Measurements from ENCODE around the gene PI4KA. TPM values are rescaled to one million over a fixed set of nuclear protein-coding genes. Genes with fewer than 3 reads are reported as not detected.
"Not testable (repeated sequence)": the region's sequence is repeated elsewhere in the genome, so short reads cannot be mapped to it uniquely, and the experiment has no call there.

The PI4KA gene
- total and polyA plus RNA-seq, 4 donors, result 35.4 to 107 (median 50.3) TPM

DNA sequence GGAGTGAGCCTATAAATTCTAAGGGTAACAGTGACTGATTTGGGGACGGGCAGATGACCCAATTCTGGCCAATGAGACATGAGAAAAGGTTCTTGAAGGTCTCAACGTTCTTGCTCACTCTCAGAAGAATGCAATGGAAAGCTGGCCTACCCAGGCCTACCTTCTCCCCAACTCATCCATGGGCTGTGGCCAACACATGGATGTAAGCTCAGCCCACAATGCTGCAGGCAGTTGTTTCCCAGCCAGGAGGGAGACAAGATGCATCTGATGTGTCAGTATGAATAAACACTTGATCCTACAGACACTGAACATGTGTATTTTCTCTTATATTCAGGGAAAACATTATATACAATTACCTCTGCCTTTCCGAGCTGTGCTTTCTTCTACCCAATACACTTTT, 24.4 kb downstream of the PI4KA start:
- H3K27me3 ChIP-seq (ENCODE audit: control insufficient read depth in 3 of 3, insufficient read depth in 3 of 3, low read length in 2 of 3), result no peaks in the 10 kb centered on the region
- H3K4me3 ChIP-seq, result no peak overlapping the region
- H3K36me3 ChIP-seq (ENCODE audit: control insufficient read depth in 4 of 4, insufficient read depth in 4 of 4, low read length in 4 of 4), result peaks cover 14 to 27% (median 22%) of the 10 kb centered on the region in 4 donors
- no peaks in the 10 kb centered on the region for H3K9me3 ChIP-seq (ENCODE audit: control insufficient read depth in 4 of 4, insufficient read depth in 3 of 4, low read length in 3 of 4)
- H3K27ac ChIP-seq (ENCODE audit: low read depth in 1 of 2, low read length in 1 of 2), result no peak overlapping the region
- DNase-seq (no peak), ATAC-seq (ENCODE audit: insufficient read depth, low FRiP score) (no peak)
- TF ChIP-seq, protein P1, sequence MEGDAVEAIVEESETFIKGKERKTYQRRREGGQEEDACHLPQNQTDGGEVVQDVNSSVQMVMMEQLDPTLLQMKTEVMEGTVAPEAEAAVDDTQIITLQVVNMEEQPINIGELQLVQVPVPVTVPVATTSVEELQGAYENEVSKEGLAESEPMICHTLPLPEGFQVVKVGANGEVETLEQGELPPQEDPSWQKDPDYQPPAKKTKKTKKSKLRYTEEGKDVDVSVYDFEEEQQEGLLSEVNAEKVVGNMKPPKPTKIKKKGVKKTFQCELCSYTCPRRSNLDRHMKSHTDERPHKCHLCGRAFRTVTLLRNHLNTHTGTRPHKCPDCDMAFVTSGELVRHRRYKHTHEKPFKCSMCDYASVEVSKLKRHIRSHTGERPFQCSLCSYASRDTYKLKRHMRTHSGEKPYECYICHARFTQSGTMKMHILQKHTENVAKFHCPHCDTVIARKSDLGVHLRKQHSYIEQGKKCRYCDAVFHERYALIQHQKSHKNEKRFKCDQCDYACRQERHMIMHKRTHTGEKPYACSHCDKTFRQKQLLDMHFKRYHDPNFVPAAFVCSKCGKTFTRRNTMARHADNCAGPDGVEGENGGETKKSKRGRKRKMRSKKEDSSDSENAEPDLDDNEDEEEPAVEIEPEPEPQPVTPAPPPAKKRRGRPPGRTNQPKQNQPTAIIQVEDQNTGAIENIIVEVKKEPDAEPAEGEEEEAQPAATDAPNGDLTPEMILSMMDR (IDR thresholded peaks at IDR 0.05; ENCODE audit: control extremely low read depth, extremely low read depth), result no peak
- H3K9ac ChIP-seq (ENCODE audit: insufficient read depth in 1 of 2, low read length in 2 of 2), result no peak overlapping the region
- H3K4me1 ChIP-seq (ENCODE audit: control insufficient read depth in 5 of 5, insufficient read depth in 5 of 5, low read length in 5 of 5), result no peaks in the 10 kb centered on the region
- WGBS, 2 donors, result 94 to 98% methylated on average over 3 of the region's 3 CpGs

DNA sequence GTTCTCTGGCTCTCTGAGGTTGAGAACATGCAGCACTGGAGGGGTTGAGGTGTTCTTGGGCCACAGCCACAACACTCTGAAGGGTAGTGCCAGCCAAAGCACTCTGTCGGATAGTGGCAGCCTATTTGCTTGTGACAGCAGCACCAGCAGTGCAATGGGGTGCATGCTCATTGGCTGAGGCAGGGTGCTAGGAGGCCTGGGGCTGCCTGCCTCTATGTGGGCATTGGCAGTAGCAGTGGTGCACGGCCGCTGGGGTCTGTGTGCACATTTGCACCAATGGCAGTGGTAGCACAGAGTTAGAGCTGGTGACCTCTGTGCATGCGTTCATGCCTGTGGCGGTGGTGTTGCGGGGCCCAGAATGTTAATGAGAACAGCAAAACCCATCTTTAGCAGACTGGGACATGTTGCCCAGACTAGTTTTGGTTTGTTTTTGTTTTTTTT, 25.4 kb downstream of the PI4KA start:
- ATAC-seq (ENCODE audit: insufficient read depth, low FRiP score), result no peak
- H3K36me3 ChIP-seq (ENCODE audit: control insufficient read depth in 4 of 4, insufficient read depth in 4 of 4, low read length in 4 of 4), result peaks cover 14 to 27% (median 22%) of the 10 kb centered on the region in 4 donors
- no peak overlapping the region for H3K9ac ChIP-seq (ENCODE audit: insufficient read depth in 1 of 2, low read length in 2 of 2)
- TF ChIP-seq, protein P1 (IDR thresholded peaks at IDR 0.05; ENCODE audit: control extremely low read depth, extremely low read depth), result no peak
- WGBS, 2 donors, result 95 to 97% methylated on average over 6 of the region's 6 CpGs
- no peak overlapping the region for H3K27ac ChIP-seq (ENCODE audit: low read depth in 1 of 2, low read length in 1 of 2)
- DNase-seq, result no peak
- no peaks in the 10 kb centered on the region for H3K9me3 ChIP-seq (ENCODE audit: control insufficient read depth in 4 of 4, insufficient read depth in 3 of 4, low read length in 3 of 4)
- H3K27me3 ChIP-seq (ENCODE audit: control insufficient read depth in 3 of 3, insufficient read depth in 3 of 3, low read length in 2 of 3), result no peaks in the 10 kb centered on the region
- no peak overlapping the region for H3K4me3 ChIP-seq
- H3K4me1 ChIP-seq (ENCODE audit: control insufficient read depth in 5 of 5, insufficient read depth in 5 of 5, low read length in 5 of 5), result no peaks in the 10 kb centered on the region

DNA sequence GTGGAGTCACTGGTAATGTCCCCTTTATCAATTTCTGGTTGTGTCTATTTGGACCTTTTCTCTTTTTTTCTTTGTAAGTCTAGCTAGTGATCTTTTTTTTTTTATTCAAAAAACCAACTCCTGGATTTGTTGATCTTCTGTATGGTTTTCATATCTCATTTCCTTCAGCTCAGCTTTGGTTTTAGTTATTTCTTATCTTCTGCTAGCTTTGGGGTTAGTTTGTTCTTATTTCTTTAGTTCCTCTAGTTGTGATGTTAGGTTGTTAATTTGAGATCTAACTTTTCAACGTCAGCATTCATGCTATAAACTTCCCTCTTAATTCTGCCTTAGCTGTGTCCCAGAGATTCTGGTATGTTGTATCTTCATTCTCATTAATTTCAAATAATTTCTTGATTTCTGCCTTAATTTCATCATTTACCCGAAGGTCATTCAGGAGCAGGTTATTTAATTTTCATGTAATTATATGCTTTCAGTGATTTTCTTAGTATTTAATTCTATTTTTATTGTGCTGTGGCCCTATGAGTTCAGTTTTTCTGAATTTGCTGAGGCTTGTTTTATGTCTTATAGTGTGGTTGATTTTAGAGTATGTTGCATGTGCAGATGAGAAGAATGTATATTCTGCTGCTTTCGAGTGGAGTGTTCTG, 29.0 kb downstream of the PI4KA start:
- TF ChIP-seq, protein P1 (IDR thresholded peaks at IDR 0.05; ENCODE audit: control extremely low read depth, extremely low read depth), result no peak
- ATAC-seq (ENCODE audit: insufficient read depth, low FRiP score) (no peak), DNase-seq (no peak)
- Histone ChIP-seq H3K36me3 (ENCODE audit: control insufficient read depth in 4 of 4, insufficient read depth in 4 of 4, low read length in 4 of 4) (peaks cover 14 to 27% (median 23%) of the 10 kb centered on the region in 4 donors), H3K9me3 (ENCODE audit: control insufficient read depth in 4 of 4, insufficient read depth in 3 of 4, low read length in 3 of 4) (no peaks in the 10 kb centered on the region), H3K9ac (ENCODE audit: insufficient read depth in 1 of 2, low read length in 2 of 2) (no peak overlapping the region), H3K4me3 (no peak overlapping the region), H3K27ac (ENCODE audit: low read depth in 1 of 2, low read length in 1 of 2) (no peak overlapping the region), H3K27me3 (ENCODE audit: control insufficient read depth in 3 of 3, insufficient read depth in 3 of 3, low read length in 2 of 3) (no peaks in the 10 kb centered on the region), H3K4me1 (ENCODE audit: control insufficient read depth in 5 of 5, insufficient read depth in 5 of 5, low read length in 5 of 5) (no peaks in the 10 kb centered on the region)
- WGBS, 2 donors, result 87 to 92% methylated on average over 3 of the region's 3 CpGs

DNA sequence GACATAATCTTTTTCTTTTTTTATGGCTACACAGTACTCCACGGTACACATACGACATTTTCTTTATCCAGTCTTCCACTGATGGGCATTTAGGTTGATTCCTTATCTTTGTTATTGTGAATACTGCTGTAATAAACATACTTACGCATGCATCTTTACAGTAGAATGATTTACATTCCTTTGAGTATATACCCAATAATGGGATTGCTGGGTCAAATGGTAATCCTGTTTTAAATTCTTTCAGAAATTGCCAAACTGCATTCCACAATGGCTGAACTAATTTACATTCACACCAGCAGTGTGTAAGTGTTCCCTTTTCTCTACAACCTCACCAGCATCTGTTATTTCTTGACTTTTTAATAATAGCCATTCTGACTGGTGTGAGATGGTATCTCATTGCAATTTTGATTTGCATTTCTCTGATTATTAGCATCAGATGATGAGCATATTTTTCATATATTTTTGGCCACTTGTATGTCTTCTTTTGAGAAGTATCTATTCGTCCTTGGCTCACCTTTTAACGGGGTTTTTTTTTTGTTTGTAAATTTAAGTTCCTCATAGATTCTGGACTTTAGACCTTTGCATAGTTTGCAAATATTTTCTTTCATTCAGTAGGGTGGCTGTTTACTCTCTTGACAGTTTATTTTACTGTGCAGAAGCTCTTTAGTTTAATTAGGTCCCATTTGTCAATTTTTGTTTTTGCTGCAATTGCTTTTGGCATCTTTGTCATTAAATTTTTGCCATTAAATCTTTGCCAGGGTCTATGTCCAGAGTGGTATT, 32.0 kb downstream of the PI4KA start:
- not testable (repeated sequence) for H3K27ac ChIP-seq (ENCODE audit: low read depth in 1 of 2, low read length in 1 of 2)

More for the DNA sequence above, 32.0 kb downstream of the PI4KA start:
- not testable (repeated sequence) for H3K27me3 ChIP-seq (ENCODE audit: control insufficient read depth in 3 of 3, insufficient read depth in 3 of 3, low read length in 2 of 3); H3K9ac ChIP-seq (ENCODE audit: insufficient read depth in 1 of 2, low read length in 2 of 2); H3K9me3 ChIP-seq (ENCODE audit: control insufficient read depth in 4 of 4, insufficient read depth in 3 of 4, low read length in 3 of 4); H3K4me1 ChIP-seq (ENCODE audit: control insufficient read depth in 5 of 5, insufficient read depth in 5 of 5, low read length in 5 of 5); DNase-seq; H3K4me3 ChIP-seq; ATAC-seq (ENCODE audit: insufficient read depth, low FRiP score)
- H3K36me3 ChIP-seq (ENCODE audit: control insufficient read depth in 4 of 4, insufficient read depth in 4 of 4, low read length in 4 of 4), result peaks cover 9 to 25% (median 10%) of the 10 kb centered on the region in 4 donors
- 96 to 97% methylated on average over 5 of the region's 5 CpGs for WGBS, 2 donors

All from lung (tissue), 12 donors.